HUES48 (cell line): ENCODE results near the gene TRIO.
"Not testable (repeated sequence)": the region's sequence is repeated elsewhere in the genome, so short reads cannot be mapped to it uniquely, and the experiment has no call there.

Source experiments
- H3K27ac ChIP-seq: one replicate; pipeline ENCODE4 v1.7.0; 2013; ENCODE audit warnings: low read depth, low read length, inconsistent platforms
- H3K27me3 ChIP-seq: 2 replicates; pipeline ENCODE4 v1.6.1; 2013; ENCODE audit warnings: mild to moderate bottlenecking, low read length; ENCODE audit not compliant: control insufficient read depth, insufficient read depth
- H3K36me3 ChIP-seq: 2 replicates; pipeline ENCODE4 v1.6.1; 2013; ENCODE audit warnings: low read length; ENCODE audit not compliant: control insufficient read depth, insufficient read depth
- H3K4me1 ChIP-seq: 2 replicates; pipeline ENCODE4 v1.6.1; 2013; ENCODE audit warnings: mild to moderate bottlenecking, low read length; ENCODE audit not compliant: control insufficient read depth, insufficient read depth
- H3K4me3 ChIP-seq: 2 replicates; pipeline ENCODE4 v1.5.1; 2013; ENCODE audit warnings: mild to moderate bottlenecking, low read depth, low read length
- H3K9ac ChIP-seq: 2 replicates; pipeline ENCODE4 v1.6.1; 2013; ENCODE audit warnings: mild to moderate bottlenecking, low read depth, low read length, moderate library complexity
- H3K9me3 ChIP-seq: 2 replicates; pipeline ENCODE4 v1.6.1; 2013; ENCODE audit warnings: low read length; ENCODE audit not compliant: control insufficient read depth, insufficient read depth

Gene TRIO

GRCh38 chr5:14142827-14143545 lies at the start of gene TRIO:
TRIO (plus strand) TSS chr5:14143342; CDS start chr5:14143726, 384 bp downstream.
- H3K9me3 ChIP-seq, result no peaks in the 10 kb centered on the region
- peak within 1 kb of the TSS; percentile 93 for H3K27ac ChIP-seq
- H3K27me3 ChIP-seq, result peaks cover 7% of the 10 kb centered on the region
- H3K36me3 ChIP-seq, result no peaks in the 10 kb centered on the region
- H3K4me3 ChIP-seq, result peak within 1 kb of the TSS; percentile 94
- H3K4me1 ChIP-seq, result peaks cover 37% of the 10 kb centered on the region
- peak within 1 kb of the TSS; percentile 81 for H3K9ac ChIP-seq

DNA sequence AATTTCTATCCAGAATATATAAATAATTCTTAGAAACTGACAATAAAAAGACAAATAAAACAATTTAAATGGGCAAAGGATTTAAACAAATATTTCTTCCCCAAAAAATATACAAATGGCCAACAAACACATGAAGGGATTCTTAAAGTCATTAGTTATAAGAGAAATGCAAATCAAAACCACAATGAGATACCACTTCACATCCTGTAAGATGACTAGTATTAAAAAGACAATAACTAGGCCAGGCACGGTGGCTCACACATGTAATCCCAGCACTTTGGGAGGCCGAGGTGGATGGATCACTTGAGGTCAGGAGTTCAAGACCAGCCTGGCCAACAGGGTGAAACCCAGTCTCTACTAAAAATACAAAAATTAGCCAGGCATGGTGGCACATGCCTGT lies 45.8 kb upstream of the TRIO start:
- H3K9me3 ChIP-seq, H3K36me3 ChIP-seq, H3K4me3 ChIP-seq, H3K9ac ChIP-seq, H3K27ac ChIP-seq, H3K27me3 ChIP-seq: not testable (repeated sequence)
- H3K4me1 ChIP-seq, result peaks cover 10% of the 10 kb centered on the region

DNA sequence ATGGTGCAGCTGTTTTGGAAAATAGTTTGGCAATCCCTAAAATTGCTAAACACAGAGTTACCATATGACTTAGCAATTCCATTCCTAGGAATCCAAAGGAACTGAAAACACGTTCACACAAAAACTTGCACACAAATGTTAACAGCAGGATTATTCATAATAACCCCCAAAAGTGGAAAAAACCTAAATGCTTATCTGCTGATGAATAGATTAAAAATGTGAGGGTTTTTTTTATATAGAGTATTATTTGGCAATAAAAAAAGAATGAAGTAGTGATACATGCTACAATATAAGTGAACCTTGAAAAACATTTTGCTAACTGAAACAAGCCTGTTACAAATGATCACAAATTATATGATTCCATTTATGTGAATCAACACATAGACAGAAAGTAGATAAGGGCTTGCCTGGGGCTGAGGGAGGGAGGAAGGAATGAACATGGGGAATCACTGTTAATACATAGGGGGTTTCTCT lies 45.1 kb upstream of the TRIO start:
- Histone ChIP-seq H3K9me3 (no peaks in the 10 kb centered on the region; the same call in 1 of the 2 replicates), H3K27ac (no peak overlapping the region), H3K36me3 (no peaks in the 10 kb centered on the region), H3K4me3 (no peak overlapping the region), H3K4me1 (peaks cover 6% of the 10 kb centered on the region), H3K27me3 (no peaks in the 10 kb centered on the region), H3K9ac (no peak overlapping the region)

- H3K4me1 ChIP-seq, result no peaks in the 10 kb centered on the region; the same call in 1 of the 2 replicates
- H3K27me3 ChIP-seq, result no peaks in the 10 kb centered on the region
- H3K36me3 ChIP-seq, result no peaks in the 10 kb centered on the region
These were observed 42.9 kb upstream of the TRIO start for GRCh38 chr5:14100281-14100680.

DNA sequence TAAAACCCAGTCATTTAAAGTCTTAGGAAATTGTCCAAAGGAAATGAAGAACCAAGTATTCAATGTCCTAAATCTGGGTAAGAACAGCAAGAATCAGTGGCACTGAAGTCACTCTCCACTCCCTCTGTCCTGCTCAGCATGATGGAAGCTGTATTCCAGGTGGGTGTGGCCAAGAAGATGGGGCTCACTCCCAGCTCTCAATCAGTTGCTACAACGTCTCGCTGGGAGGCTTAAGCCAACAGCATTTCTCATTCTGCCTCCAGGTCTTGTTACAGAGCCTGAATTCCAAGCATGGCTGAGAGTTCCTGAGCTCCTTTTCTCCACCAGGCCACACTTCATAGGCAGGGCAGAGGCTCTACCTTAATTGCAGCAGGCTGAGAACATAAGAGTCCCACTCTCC lies 41.2 kb upstream of the TRIO start:
- Histone ChIP-seq H3K9me3 (no peaks in the 10 kb centered on the region; the same call in 1 of the 2 replicates), H3K4me1 (no peaks in the 10 kb centered on the region; the same call in 1 of the 2 replicates), H3K27me3 (no peaks in the 10 kb centered on the region), H3K36me3 (no peaks in the 10 kb centered on the region), H3K27ac (peak overlapping the region; percentile 59), H3K4me3 (no peak overlapping the region), H3K9ac (no peak overlapping the region)

More at GRCh38 chr5:14100281-14100680, 42.9 kb upstream of the TRIO start:
- H3K4me3 ChIP-seq, result no peak overlapping the region
- no peak overlapping the region for H3K9ac ChIP-seq
- no peaks in the 10 kb centered on the region; the same call in 1 of the 2 replicates for H3K9me3 ChIP-seq
- no peak overlapping the region for H3K27ac ChIP-seq

DNA sequence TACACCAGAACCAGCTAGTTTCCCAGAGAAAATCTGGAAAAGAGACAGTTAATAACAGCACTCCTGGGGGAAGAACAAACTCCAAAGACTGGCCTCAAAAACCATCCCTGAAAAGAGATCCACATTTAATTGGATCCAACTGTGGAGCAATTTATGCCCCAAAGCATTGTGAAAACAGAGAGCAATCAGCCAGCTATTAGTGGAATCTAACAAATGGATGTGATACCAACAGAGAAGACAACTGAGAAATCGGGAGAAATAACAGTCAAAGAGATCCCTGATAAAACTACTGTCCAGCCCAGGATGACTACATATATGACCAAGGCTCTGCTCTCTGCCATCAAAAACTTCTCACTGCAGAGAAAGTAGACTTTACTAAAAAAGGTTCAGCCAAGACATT lies 40.5 kb upstream of the TRIO start:
- Histone ChIP-seq H3K9ac (no peak overlapping the region), H3K4me1 (no peaks in the 10 kb centered on the region; the same call in 1 of the 2 replicates), H3K27me3 (no peaks in the 10 kb centered on the region), H3K9me3 (no peaks in the 10 kb centered on the region), H3K4me3 (no peak overlapping the region), H3K27ac (no peak overlapping the region), H3K36me3 (no peaks in the 10 kb centered on the region)

GRCh38 chr5:14105718-14106410 lies 37.3 kb upstream of the TRIO start:
- H3K27ac ChIP-seq, result no peak overlapping the region
- no peaks in the 10 kb centered on the region for H3K9me3 ChIP-seq
- peaks cover 18% of the 10 kb centered on the region for H3K4me1 ChIP-seq
- H3K4me3 ChIP-seq, result no peak overlapping the region
- no peaks in the 10 kb centered on the region for H3K36me3 ChIP-seq
- H3K27me3 ChIP-seq, result peaks cover 8% of the 10 kb centered on the region
- no peak overlapping the region for H3K9ac ChIP-seq

GRCh38 chr5:14107536-14107935 lies 35.6 kb upstream of the TRIO start:
- Histone ChIP-seq H3K27ac (no peak overlapping the region), H3K4me3 (no peak overlapping the region), H3K9ac (no peak overlapping the region), H3K36me3 (no peaks in the 10 kb centered on the region), H3K4me1 (peaks cover 18% of the 10 kb centered on the region), H3K27me3 (peaks cover 8% of the 10 kb centered on the region), H3K9me3 (no peaks in the 10 kb centered on the region)

DNA sequence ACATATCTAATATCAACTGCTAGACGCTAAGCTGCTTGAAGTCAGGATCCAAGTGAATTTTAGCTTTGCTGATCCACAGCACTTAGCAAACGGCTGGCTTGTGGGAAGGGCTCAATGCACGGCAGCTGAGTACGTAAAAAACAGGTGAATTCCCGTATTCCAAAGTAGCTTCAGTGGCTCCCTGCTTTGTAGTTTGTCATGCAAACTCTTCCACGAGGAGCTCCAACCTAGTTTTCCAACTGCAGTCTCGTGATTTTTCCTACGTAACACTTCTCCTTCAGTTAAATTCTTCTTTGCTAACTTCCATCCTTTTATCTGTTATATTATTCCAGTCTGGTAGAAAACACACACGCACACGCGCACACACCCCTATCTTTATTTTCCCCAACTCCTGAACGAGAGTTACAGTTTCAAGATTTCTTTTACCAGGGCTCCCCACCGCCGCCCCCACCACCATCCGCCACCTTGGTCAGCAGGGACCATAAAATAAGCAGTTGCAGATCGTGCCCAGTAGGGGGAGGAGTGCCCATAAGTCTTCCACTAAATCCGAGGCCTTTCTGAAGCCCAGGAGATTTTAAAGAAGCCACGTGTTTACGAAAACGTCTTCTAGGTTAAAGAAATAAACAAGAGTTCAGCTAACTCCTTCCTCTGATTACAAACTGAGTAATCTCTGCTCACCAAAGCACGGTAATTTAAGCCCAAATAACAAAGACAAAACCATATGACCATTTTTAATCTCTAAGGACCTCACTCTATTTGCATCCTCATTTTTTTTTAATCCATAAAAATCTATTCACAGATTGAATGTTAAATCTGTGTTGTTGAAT lies 34.8 kb upstream of the TRIO start:
- H3K27ac ChIP-seq, result peak overlapping the region; percentile 40
- H3K27me3 ChIP-seq, result peaks cover 8% of the 10 kb centered on the region
- 0 out of 2 replicates have a peak overlapping the region, but pooled peaks have one; percentile 17 for H3K9ac ChIP-seq
- no peaks in the 10 kb centered on the region for H3K9me3 ChIP-seq
- H3K4me3 ChIP-seq, result peak overlapping the region; percentile 51
- H3K4me1 ChIP-seq, result peaks cover 18% of the 10 kb centered on the region
- no peaks in the 10 kb centered on the region for H3K36me3 ChIP-seq

DNA sequence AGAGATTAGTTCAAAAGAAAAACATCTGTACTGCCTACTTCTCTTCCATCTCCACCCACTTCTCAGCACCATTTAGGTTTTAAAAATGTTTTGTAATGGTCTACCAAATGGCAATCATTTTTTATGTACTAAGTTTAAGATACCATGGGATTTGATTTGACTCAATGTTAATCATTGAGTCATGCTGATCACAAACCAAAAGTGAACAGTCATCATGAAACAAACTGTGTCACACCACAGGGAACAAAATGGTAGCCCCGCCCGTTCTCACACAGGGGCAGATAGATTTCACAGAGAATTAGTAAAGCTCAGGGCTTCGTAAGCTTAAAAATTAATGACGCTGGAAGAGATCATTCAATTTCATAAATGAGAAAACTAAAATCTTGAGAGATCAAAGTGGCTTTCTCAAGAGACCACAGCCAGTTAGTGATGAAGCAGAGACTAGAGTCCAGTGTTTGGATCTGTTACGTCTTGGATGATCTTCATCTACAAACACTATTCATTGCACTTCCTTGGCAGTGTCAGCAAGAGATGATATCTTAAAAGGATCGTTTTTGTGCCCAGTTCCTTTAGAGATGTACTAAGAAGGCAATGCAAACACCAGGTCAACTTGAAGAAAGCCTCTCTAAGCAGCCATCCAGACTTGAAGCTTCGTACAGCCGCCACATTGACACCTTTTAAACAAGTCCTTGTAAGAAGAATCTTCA lies 33.9 kb upstream of the TRIO start:
- Histone ChIP-seq H3K4me1 (peaks cover 18% of the 10 kb centered on the region), H3K27me3 (peaks cover 8% of the 10 kb centered on the region), H3K9me3 (no peaks in the 10 kb centered on the region), H3K4me3 (no peak overlapping the region), H3K27ac (no peak overlapping the region), H3K9ac (no peak overlapping the region), H3K36me3 (no peaks in the 10 kb centered on the region)
